CD4-positive, alpha-beta T cell treated with Interleukin-10 for 1 hour (primary cell): Measurements from ENCODE around the gene LY9.

ENCODE experiments used
- DNase-seq: peaks from one replicate; pipeline ENCODE4 v3.0.0-alpha.2; 2020

LY9 gene, protein sequence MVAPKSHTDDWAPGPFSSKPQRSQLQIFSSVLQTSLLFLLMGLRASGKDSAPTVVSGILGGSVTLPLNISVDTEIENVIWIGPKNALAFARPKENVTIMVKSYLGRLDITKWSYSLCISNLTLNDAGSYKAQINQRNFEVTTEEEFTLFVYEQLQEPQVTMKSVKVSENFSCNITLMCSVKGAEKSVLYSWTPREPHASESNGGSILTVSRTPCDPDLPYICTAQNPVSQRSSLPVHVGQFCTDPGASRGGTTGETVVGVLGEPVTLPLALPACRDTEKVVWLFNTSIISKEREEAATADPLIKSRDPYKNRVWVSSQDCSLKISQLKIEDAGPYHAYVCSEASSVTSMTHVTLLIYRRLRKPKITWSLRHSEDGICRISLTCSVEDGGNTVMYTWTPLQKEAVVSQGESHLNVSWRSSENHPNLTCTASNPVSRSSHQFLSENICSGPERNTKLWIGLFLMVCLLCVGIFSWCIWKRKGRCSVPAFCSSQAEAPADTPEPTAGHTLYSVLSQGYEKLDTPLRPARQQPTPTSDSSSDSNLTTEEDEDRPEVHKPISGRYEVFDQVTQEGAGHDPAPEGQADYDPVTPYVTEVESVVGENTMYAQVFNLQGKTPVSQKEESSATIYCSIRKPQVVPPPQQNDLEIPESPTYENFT

DNA sequence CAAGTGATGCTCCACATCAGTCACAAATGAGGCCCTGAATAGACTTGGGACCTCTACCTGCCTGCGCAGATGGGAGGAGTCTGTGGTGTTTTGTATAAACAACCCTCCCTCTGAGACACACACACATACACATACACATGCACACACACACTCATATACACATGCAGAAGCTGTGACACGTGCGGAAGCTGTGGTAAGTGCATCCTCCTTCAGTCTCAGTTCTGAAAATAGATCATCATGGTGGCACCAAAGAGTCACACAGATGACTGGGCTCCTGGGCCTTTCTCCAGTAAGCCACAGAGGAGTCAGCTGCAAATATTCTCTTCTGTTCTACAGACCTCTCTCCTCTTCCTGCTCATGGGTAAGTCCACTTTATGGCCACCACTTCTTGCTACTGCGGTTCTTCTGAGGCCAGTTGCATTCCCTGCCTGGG is at the start of gene LY9:
TSS of gene LY9 (plus strand) at position 224 of the 433 bp plus-strand sequence. CDS start at position 238, 14 bp downstream.
- peak; percentile 93 for DNase-seq

- no peak for DNase-seq
Measured at GRCh38 chr1:160746836-160747500, 49.0 kb upstream of the LY9 start.

GRCh38 chr1:160747717-160748116 is 48.3 kb upstream of the LY9 start:
- DNase-seq = no peak

GRCh38 chr1:160748181-160748877 is 47.6 kb upstream of the LY9 start:
- no peak for DNase-seq

GRCh38 chr1:160748878-160749269 is 47.1 kb upstream of the LY9 start:
- no peak for DNase-seq

DNA sequence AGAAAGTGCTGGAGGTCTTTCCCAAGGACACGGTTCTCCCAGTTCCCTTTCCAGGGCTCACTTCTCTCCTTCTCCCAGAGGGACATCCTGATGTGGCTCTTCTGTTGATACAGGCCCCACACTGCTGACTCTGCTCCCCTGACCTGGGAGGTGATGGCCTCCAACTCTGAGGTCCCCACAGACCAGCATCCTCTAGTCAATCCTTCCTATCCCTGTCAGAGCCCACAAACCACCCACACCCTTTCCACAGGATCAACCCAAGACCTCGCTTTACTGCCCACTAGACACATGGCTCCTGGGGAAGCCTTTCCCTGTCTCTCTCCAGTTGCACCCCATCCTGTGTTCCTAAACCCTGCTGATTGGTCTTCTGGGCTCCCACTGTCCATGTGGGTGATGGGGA is 45.4 kb upstream of the LY9 start:
- no peak for DNase-seq

GRCh38 chr1:160752406-160752805 is 43.6 kb upstream of the LY9 start:
- no peak for DNase-seq

DNA sequence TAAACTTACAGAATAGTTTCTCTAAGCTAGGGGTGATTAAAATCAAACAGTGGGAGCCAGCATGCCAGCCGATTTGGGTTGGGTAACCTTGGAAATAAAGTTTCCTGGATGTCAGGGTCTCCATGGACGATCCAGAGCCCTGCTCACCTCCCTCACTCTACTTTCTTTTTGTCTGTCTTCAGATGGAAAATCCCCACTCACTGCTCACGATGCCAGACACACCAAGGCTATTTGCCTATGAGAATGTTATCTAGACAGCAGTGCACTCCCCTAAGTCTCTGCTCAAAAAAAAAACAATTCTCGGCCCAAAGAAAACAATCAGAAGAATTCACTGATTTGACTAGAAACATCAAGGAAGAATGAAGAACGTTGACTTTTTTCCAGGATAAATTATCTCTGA is 43.0 kb upstream of the LY9 start:
- DNase-seq = no peak

DNA sequence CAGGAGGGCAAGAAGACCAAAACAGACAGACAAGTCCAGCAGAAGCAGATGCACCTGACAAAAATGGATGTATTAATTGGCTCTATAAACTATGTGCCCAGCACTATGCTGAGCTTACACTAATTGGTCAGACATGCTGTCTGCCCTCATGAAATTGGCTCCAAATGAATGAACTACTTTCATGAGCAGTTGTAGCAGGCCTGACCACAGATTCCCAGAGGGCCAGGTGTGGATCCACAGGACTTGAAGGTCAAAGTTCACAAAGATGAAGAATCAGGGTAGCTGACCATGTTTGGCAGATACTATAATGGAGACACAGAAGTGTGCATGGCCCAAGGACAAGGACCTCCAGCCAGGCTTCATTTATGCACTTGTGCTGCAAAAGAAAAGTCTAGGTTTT is 42.4 kb upstream of the LY9 start:
- no peak for DNase-seq

- DNase-seq = no peak
Measured at GRCh38 chr1:160755461-160755860, 40.5 kb upstream of the LY9 start.

- peak; percentile 61 for DNase-seq
Measured at GRCh38 chr1:160755911-160756848, 39.8 kb upstream of the LY9 start.

DNA sequence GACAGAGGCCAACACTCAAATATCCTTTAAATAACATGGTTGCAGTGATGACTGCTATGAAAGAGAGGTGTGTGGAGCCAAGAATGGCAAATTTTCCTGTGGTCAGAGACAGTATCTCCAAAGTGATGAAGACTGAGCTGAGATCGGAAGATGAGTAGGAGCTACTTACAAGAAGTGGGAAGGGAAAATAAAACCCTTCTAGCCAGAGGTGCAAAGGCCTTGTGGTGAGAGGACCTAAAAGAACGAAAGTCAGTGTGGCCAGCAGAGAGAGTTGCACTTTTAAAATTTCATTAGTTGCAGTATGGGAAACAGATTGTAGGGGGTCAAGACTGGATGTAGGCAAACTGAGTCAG is 39.1 kb upstream of the LY9 start:
- no peak for DNase-seq

- DNase-seq = no peak
Measured at GRCh38 chr1:160758521-160758920, 37.5 kb upstream of the LY9 start.

DNA sequence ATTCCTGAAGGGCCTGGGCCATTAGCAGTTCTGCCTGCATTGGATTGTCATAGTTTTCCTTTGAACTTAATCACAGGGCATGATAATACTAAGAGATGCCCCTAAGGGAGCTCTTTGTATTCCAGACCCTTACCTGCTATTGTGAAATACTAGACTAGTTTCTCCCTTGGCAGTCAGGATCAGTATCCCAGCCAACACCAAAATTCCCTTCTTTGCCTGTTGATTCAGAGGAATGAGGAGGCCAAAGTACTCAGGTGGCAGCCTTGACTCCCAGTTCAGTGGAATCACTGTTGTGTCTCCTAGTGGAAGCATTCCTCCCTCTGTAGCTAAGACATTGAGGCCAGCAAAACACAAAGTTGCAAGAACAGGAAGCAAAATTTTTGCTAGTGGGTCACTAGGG is 36.2 kb upstream of the LY9 start:
- no peak for DNase-seq

DNA sequence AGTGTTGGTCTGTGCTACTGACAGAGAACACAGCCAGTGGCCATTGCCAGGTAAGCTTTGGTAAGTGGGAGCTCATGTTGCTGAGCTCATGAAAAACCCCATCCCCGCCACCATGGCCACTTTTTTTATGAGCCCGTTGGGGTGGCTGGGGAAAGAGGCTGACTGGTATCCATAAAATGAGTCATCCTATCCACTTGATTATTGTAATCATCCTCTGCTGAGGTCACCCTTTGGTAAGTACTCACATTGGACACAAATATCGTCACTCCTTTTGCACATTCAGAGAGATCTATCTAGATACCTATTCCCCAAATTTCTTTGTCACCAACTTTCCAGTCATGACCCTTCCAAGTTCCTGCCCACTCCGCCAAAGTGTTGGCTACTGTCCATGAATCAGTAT is 34.9 kb upstream of the LY9 start:
- no peak for DNase-seq

- DNase-seq = no peak
Measured at GRCh38 chr1:160761886-160762285, 34.1 kb upstream of the LY9 start.

GRCh38 chr1:160763993-160764392 is 32.0 kb upstream of the LY9 start:
- DNase-seq = no peak

- peak; percentile 40 for DNase-seq
Measured at GRCh38 chr1:160767395-160768294, 28.3 kb upstream of the LY9 start.

DNA sequence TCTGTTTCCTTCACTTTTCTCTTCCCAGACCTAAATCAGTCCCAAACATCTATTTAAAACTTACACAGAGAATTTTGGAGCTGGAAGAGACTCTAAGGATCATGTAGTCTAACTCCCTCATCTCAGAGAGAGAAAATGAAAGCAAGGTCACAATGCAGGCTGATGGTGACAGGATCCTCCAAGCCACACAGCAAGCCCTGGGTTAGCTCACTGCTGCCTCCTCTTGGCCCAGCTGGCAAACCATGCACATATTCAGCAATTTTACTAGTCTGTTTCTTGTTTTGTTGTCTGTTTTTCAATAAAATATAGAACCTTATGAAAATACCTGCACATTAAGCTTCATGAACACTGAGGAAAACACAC is 27.7 kb upstream of the LY9 start:
- peak; percentile 91 for DNase-seq

DNA sequence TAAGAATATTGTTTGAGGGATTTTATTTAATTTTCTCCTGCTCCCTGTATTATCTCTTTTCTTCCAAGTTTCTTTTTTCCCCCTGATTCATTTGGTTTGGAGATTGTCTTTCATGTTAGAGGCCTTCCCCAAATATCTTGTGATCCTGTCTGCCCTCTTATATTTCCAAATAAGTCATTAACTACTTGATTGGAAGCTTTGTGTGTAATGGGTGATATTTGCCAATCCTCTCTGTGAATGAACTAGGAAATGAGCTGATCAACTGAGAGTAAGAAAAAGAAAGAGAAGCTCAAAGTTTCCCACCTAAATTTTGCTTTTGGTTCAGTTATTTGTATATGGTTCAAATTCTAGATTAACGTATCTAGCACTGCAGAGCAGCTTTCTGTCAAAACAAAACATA is 23.6 kb upstream of the LY9 start:
- DNase-seq = no peak

DNA sequence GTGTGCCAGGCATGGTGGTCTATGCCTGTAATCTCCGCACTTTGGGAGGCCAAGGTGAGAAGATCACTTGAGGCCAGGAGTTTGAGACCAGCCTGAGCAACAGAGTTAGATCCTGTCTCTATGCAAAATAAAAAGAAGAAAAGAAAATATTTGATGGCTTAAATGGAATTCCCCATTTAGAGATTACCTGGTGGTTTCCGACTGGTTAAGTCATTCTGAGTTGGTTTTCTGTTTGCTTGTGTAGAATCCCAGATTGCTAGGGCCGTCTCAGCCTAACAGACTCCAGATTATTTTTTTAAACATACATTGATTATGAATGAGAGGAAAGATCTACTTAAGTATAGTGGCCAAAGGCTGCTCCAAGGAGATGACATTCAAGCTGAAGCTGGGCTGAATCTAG is 22.9 kb upstream of the LY9 start:
- no peak for DNase-seq
